Stimulated activated CD8-positive, alpha-beta memory T cell treated with anti-CD3 and anti-CD28 coated beads, Interleukin-12 subunit alpha, Interleukin-12 subunit beta, amount 100 ng/mL, for 24 hours (primary cell): Measurements from ENCODE around the gene CSTF2.
"Not testable (repeated sequence)": the region's sequence is repeated elsewhere in the genome, so short reads cannot be mapped to it uniquely, and the experiment has no call there.

Source experiments
- DNase-seq: peaks from one replicate; pipeline ENCODE4 v3.0.0-alpha.2; 2020; ENCODE audit errors: extremely low read depth

Gene CSTF2

GRCh38 chrX:100819837-100820666, at the start of gene CSTF2:
Gene CSTF2, plus strand, starts transcription at chrX:100820391. Its CDS starts 26 bp downstream, at chrX:100820417.
- peak; percentile 43 for DNase-seq

- not testable (repeated sequence) for DNase-seq
Measured at GRCh38 chrX:100796371-100796770, 23.8 kb upstream of the CSTF2 start.

GRCh38 chrX:100797359-100797758, 22.8 kb upstream of the CSTF2 start:
- no peak for DNase-seq

- no peak for DNase-seq
Measured at GRCh38 chrX:100798484-100799214, 21.5 kb upstream of the CSTF2 start.

GRCh38 chrX:100802843-100803242, 17.3 kb upstream of the CSTF2 start:
- no peak for DNase-seq

GRCh38 chrX:100804780-100805179, 15.4 kb upstream of the CSTF2 start:
- DNase-seq, result no peak

GRCh38 chrX:100808265-100808664, 11.9 kb upstream of the CSTF2 start:
- DNase-seq, result not testable (repeated sequence)

GRCh38 chrX:100812216-100813158, 7.7 kb upstream of the CSTF2 start:
- DNase-seq, result no peak

- no peak for DNase-seq
Measured at GRCh38 chrX:100817340-100817739, 2.9 kb upstream of the CSTF2 start.

- no peak for DNase-seq
Measured at GRCh38 chrX:100819534-100819836, 706 bp upstream of the CSTF2 start.

- no peak for DNase-seq
Measured at GRCh38 chrX:100829730-100830129, 9.5 kb downstream of the CSTF2 start.

- DNase-seq, result no peak
Measured at GRCh38 chrX:100830143-100830542, 10.0 kb downstream of the CSTF2 start.

- no peak for DNase-seq
Measured at GRCh38 chrX:100830547-100830946, 10.4 kb downstream of the CSTF2 start.

GRCh38 chrX:100831219-100831946, 11.2 kb downstream of the CSTF2 start:
- no peak for DNase-seq

- DNase-seq, result no peak
Measured at GRCh38 chrX:100850317-100850716, 30.1 kb downstream of the CSTF2 start.

GRCh38 chrX:100852810-100853209, 32.6 kb downstream of the CSTF2 start:
- no peak for DNase-seq

GRCh38 chrX:100863326-100863864, 43.2 kb downstream of the CSTF2 start:
- DNase-seq, result no peak

GRCh38 chrX:100864657-100865391, 44.6 kb downstream of the CSTF2 start:
- no peak for DNase-seq

GRCh38 chrX:100868273-100868672, 48.1 kb downstream of the CSTF2 start:
- no peak for DNase-seq

- DNase-seq, result no peak
Measured at GRCh38 chrX:100870527-100870926, 50.3 kb downstream of the CSTF2 start.
